ENCODE data around the gene EPS8L2. TPM values are rescaled to one million over a fixed set of nuclear protein-coding genes. Genes with fewer than 3 reads are reported as not detected.

EPS8L2 gene
- total RNA-seq, 4 donors from 2014 or later = 5.6 to 31.6 (median 24.9) TPM

- no peaks in the 10 kb centered on the region for H3K27me3 ChIP-seq
- no peak for TF ChIP-seq CTCF (IDR thresholded peaks at IDR 0.05)
- TF ChIP-seq POLR2AphosphoS5 (IDR thresholded peaks at IDR 0.05) = no peak
- no peak for TF ChIP-seq EP300 (IDR thresholded peaks at IDR 0.05)
- no peak for TF ChIP-seq POLR2A (IDR thresholded peaks at IDR 0.05; ENCODE audit: low read depth)
- no peak for DNase-seq (ENCODE audit: extremely low spot score)
- intact Hi-C loops (cut with DNase I) = no loop called here
- no peak overlapping the region for H3K4me3 ChIP-seq
- no peaks in the 10 kb centered on the region for H3K9me3 ChIP-seq
- H3K4me1 ChIP-seq = peaks cover 0 to 9% (median 0%) of the 10 kb centered on the region in 4 donors
- peaks cover 50 to 95% (median 89%) of the 10 kb centered on the region in 4 donors for H3K36me3 ChIP-seq
- H3K27ac ChIP-seq (replicated peaks in 1 of 4) = no peak overlapping the region
- WGBS = 75% methylated on average over 9 of the region's 24 CpGs
Observed at GRCh38 chr11:763073-763463, 57.0 kb downstream of the EPS8L2 start.

- no peaks in the 10 kb centered on the region for H3K9me3 ChIP-seq
- TF ChIP-seq EP300 (IDR thresholded peaks at IDR 0.05) (no peak), CTCF (IDR thresholded peaks at IDR 0.05) (no peak), POLR2AphosphoS5 (IDR thresholded peaks at IDR 0.05) (no peak), POLR2A (IDR thresholded peaks at IDR 0.05; ENCODE audit: low read depth) (no peak)
- H3K4me1 ChIP-seq = peaks cover 0 to 9% (median 0%) of the 10 kb centered on the region in 4 donors
- H3K27ac ChIP-seq (replicated peaks in 1 of 4) = no peak overlapping the region
- peaks cover 50 to 95% (median 88%) of the 10 kb centered on the region in 4 donors for H3K36me3 ChIP-seq
- no peak overlapping the region for H3K4me3 ChIP-seq
- no peak for DNase-seq (ENCODE audit: extremely low spot score)
- WGBS = 93% methylated on average over 15 of the region's 22 CpGs
- H3K27me3 ChIP-seq = no peaks in the 10 kb centered on the region
- intact Hi-C loops (cut with DNase I) = no loop called here
Observed at GRCh38 chr11:763549-764321, 57.7 kb downstream of the EPS8L2 start.

- peaks cover 0 to 9% (median 0%) of the 10 kb centered on the region in 4 donors for H3K4me1 ChIP-seq
- H3K27me3 ChIP-seq = no peaks in the 10 kb centered on the region
- TF ChIP-seq EP300 (IDR thresholded peaks at IDR 0.05) (no peak), CTCF (IDR thresholded peaks at IDR 0.05) (no peak), POLR2A (IDR thresholded peaks at IDR 0.05; ENCODE audit: low read depth) (no peak), POLR2AphosphoS5 (IDR thresholded peaks at IDR 0.05) (no peak)
- no peak overlapping the region for H3K27ac ChIP-seq (replicated peaks in 1 of 4)
- peaks cover 43 to 93% (median 83%) of the 10 kb centered on the region in 4 donors for H3K36me3 ChIP-seq
- H3K9me3 ChIP-seq = no peaks in the 10 kb centered on the region
- no peak for DNase-seq (ENCODE audit: extremely low spot score)
- no peak overlapping the region for H3K4me3 ChIP-seq
- intact Hi-C loops (cut with DNase I) = no loop called here
- WGBS = 80% methylated on average over 16 of the region's 18 CpGs
Observed at GRCh38 chr11:764322-765024, 58.4 kb downstream of the EPS8L2 start.

- H3K27ac ChIP-seq (replicated peaks in 1 of 4) = no peak overlapping the region
- intact Hi-C loops (cut with DNase I) = no loop called here
- no peak for DNase-seq (ENCODE audit: extremely low spot score)
- H3K9me3 ChIP-seq = no peaks in the 10 kb centered on the region
- H3K4me3 ChIP-seq = no peak overlapping the region
- WGBS = 71% methylated on average over 16 of the region's 19 CpGs
- H3K36me3 ChIP-seq = peaks cover 35 to 93% (median 82%) of the 10 kb centered on the region in 4 donors
- H3K27me3 ChIP-seq = no peaks in the 10 kb centered on the region
- TF ChIP-seq CTCF (IDR thresholded peaks at IDR 0.05) (peak; percentile 35 to 76 (median 63)), POLR2AphosphoS5 (IDR thresholded peaks at IDR 0.05) (no peak)
- H3K4me1 ChIP-seq = peaks cover 0 to 9% (median 0%) of the 10 kb centered on the region in 4 donors
Observed at GRCh38 chr11:765025-765801, 59.2 kb downstream of the EPS8L2 start.
